RKO (cell line): ENCODE results near the gene LHFPL2.

Experiments
- DNase-seq: peaks from one replicate; pipeline ENCODE4 v3.0.0-alpha.2; 2016; ENCODE audit warnings: low spot score

The LHFPL2 gene

GRCh38 chr5:78594610-78595457, 53.7 kb downstream of the LHFPL2 start:
- peak; percentile 87 for DNase-seq

DNA sequence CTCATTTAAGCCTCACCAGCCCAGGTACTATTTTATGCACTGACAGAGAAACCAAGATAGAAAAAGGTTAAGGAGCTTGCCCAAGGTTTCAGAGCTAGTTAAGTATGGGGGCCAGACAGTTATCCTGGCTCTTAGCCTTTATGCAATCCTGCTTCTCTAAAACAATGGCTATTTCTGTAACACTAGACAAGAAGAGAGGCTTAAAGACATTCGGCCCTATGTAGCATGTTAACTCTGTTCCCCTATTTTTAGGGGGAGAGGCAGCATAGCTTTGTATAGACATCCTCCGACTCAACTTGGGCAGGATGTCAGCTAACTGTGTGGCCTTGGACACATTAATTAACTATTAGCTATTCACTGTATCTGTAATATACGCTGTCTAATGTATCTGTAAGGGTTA, 54.6 kb downstream of the LHFPL2 start:
- no peak for DNase-seq

DNA sequence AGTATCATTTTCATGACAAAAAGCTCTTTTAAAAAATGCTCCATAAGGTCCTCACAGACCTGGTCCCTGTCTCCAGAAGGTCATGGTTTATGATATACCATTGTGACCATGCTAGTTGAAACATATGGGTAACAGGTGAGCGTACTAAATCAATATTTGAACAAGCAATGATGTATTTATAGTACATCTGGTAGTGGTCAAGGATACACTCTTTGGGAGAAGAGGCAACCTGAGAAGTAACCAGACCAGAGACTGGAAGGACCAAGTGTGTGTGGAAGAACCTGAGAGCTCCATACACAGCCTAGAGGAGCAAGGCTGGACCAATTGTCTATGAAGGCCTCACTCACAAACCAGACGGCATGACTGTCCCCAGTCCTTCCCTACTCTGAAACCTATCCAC, 55.1 kb downstream of the LHFPL2 start:
- no peak for DNase-seq

GRCh38 chr5:78592735-78593386, 55.7 kb downstream of the LHFPL2 start:
- DNase-seq, result no peak

- no peak for DNase-seq
These were observed 56.4 kb downstream of the LHFPL2 start for GRCh38 chr5:78591972-78592700.

DNA sequence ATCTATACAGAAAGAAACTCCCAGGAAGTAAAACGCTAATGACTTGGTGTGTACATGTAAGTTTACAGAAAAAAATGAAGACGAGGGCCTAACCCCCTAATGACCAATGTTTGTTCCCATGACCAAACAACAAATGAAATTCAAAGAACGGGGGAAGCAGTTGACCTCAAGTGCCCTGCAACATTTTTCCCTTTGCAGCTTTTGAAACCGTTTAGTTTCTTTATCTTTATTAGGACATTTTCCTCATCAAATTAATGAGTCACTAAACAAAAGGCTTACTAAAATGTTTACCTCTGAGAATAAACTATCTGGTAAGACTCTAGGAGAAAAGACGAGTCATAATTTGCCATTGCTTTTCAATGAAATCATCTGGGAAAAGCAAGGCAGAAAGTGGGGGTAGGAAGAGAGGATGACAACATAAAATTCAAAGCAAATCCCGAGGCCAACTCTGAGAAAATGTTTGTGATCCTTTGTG, 57.4 kb downstream of the LHFPL2 start:
- peak; percentile 35 for DNase-seq

GRCh38 chr5:78589923-78590322, 58.6 kb downstream of the LHFPL2 start:
- no peak for DNase-seq

DNA sequence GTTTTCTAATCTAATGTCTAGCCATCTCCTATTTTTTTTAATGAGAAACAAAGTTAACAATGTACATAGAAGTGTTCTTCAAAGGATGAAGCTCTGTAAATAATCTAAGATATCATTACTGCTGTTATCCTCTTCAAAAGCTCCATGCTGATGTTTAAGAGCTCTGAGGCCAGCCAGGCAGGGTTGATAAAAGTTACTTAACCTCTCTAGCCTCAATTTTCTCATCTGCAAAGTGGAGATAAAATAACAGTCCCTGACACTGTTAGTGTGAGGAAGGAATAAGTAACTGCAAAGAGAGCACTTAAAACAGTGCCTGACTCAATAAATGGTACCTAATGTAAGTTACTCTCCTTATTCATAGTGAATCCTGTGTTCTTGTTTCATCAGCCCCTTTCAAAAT, 60.1 kb downstream of the LHFPL2 start:
- no peak for DNase-seq

GRCh38 chr5:78587775-78588291, 60.7 kb downstream of the LHFPL2 start:
- DNase-seq, result no peak

- no peak for DNase-seq
These were observed 61.3 kb downstream of the LHFPL2 start for GRCh38 chr5:78587081-78587774.

DNA sequence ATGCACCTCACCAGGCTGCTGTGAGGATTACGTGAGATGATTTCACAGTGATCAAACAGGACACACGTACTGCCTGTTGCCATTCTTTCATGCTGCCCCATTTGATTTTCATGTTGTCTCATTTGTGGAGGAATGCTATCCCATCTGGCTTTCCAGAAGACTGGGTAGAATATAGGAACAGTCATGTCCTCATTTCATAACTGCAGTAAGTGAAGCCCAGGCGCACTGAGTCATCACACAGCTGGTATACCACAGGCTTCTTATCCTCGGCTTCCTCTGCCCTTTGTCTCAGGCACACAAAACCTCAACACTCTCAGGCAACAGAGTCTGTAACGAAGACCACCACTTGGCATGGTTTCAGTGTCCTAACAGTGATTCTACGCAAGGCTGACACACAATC, 62.3 kb downstream of the LHFPL2 start:
- DNase-seq, result peak; percentile 32

- no peak for DNase-seq
These were observed 70.6 kb downstream of the LHFPL2 start for GRCh38 chr5:78578015-78578414.

GRCh38 chr5:78577071-78577807, 71.3 kb downstream of the LHFPL2 start:
- no peak for DNase-seq

DNA sequence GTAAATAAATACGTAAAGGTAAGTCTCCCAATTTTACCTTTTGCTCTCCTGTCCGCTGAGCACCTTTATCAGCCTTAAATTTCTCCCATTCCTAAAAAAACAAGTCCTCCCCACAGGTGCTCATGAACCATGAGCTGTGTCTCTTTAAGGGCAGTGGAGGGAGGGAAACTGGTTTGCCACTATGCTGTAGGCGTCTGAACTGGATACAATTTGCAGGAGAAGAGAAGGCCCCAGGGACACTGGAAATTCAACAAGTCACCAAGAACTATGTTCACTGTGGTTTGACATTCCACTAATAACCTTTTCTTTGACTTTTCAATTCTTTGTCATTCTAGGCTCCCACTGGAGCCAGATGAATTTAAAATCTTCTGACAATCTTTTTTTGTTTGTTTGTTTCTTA, 72.2 kb downstream of the LHFPL2 start:
- no peak for DNase-seq

GRCh38 chr5:78574731-78575161, 73.8 kb downstream of the LHFPL2 start:
- no peak for DNase-seq

GRCh38 chr5:78574131-78574673, 74.4 kb downstream of the LHFPL2 start:
- DNase-seq, result no peak

- no peak for DNase-seq
These were observed 75.3 kb downstream of the LHFPL2 start for GRCh38 chr5:78573318-78573717.

DNA sequence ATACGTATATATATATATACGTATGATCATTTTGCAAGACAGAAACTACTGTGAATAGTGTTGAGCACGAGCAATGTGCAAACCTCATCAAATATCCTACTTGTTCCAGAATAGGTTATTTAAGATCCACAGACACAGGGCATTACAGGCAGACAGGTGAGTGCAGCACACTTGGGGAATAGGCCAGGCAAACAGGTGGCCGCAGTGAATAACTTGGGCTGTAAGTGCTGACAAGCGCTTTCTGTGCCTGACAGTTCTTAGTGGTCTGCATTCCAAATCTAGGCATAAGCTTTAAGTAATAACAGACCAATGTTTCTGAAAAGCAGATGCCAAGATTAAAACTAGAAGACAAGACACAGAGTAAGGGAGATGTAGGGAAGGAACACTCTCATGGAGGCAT, 77.9 kb downstream of the LHFPL2 start:
- no peak for DNase-seq

DNA sequence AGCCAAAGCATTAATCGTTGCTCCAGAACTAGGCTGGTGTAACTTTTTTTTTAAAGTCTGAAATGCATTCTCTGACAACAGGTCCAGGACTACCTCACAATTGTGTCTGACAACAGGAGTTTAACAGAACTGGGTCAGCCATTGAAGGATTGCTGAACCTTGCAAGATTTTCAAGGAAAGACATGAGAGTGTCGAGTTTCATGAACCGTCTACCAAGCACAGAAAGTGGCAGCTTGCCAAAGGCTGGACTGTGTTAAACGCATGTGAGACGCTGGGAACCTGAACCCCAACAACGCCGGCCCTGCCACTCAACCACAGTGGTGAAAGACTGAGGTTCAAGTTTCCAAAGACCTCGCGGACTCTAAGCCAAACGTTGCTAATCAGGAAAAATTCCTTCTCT, 79.1 kb downstream of the LHFPL2 start:
- no peak for DNase-seq

- no peak for DNase-seq
These were observed 79.9 kb downstream of the LHFPL2 start for GRCh38 chr5:78568676-78569075.

GRCh38 chr5:78568212-78568611, 80.4 kb downstream of the LHFPL2 start:
- no peak for DNase-seq
